ENCODE data around the gene OIT3. TPM values are rescaled to one million over a fixed set of nuclear protein-coding genes. Genes with fewer than 3 reads are reported as not detected.

Gene OIT3
- total RNA-seq, 2 donors from 2014 or later, result not detected

Other genes with a start within 250 kb of the OIT3 start
- 10 to 100 TPM; 12.5 to 19.1 TPM for gene MCU, start 201.6 kb upstream of the OIT3 start, total RNA-seq
- not detected for gene PLA2G12B, start 61.1 kb downstream of the OIT3 start, total RNA-seq
- 100 to 1,000 TPM in 1 of 2 donors, 10 to 100 TPM in 1; 56.6 to 145 TPM for gene P4HA1, start 203.1 kb downstream of the OIT3 start, total RNA-seq
- 1 to 10 TPM in 1 of 2 donors, under 1 TPM in 1; 0.91 to 1.3 TPM for gene NUDT13, start 216.7 kb downstream of the OIT3 start, total RNA-seq

All from activated T-helper 17 cell treated with anti-CD3 and anti-CD28 coated beads, Interleukin-2, amount 50 U/mL, for 72 hours (primary cell).